ENCODE data around the gene MB.

GRCh38 chr22:35592418-35592967 lies 24.6 kb downstream of the MB start:
- TF ChIP-seq EZH2 (IDR thresholded peaks at IDR 0.05; ENCODE audit: low read depth, unreplicated experiment) (no peak), CTCF (conservative IDR thresholded peaks at IDR 0.05; ENCODE audit: low read depth in 2 of 2) (no peak), POLR2AphosphoS5 (IDR thresholded peaks at IDR 0.05; ENCODE audit: low read depth) (no peak), EZH2phosphoT487 (IDR thresholded peaks at IDR 0.05; ENCODE audit: unreplicated experiment) (no peak), STAT1 (IDR thresholded peaks at IDR 0.05; ENCODE audit: unreplicated experiment) (no peak)
